Large intestine (tissue), 3 donors: ENCODE measurements around the gene ZNF197. TPM values are rescaled to one million over a fixed set of nuclear protein-coding genes. Genes with fewer than 3 reads are reported as not detected.
A peak's percentile ranks its signal among the peaks of the same experiment; 100 is the strongest.

Experiments used
- DNase-seq, 2 donors: peaks; one replicate each; pipeline versions ENCODE4 v3.0.0 to v3.0.0-alpha.2; 2013
- H3K27ac ChIP-seq: one replicate; pipeline ENCODE4 v1.5.1; 2013; ENCODE audit warnings: low read length
- H3K27me3 ChIP-seq: 2 replicates; pipeline ENCODE4 v1.6.1; 2013; ENCODE audit warnings: low read length; ENCODE audit not compliant: control insufficient read depth, insufficient read depth
- H3K36me3 ChIP-seq: 2 replicates; pipeline ENCODE4 v1.6.1; 2013; ENCODE audit warnings: low read length; ENCODE audit not compliant: control insufficient read depth, insufficient read depth
- H3K4me1 ChIP-seq: one replicate; pipeline ENCODE4 v1.6.1; 2013; ENCODE audit warnings: low read length; ENCODE audit not compliant: control insufficient read depth, insufficient read depth
- H3K4me3 ChIP-seq: one replicate; pipeline ENCODE4 v1.5.1; 2013; ENCODE audit warnings: low read length
- H3K9me3 ChIP-seq: one replicate; pipeline ENCODE4 v1.6.1; 2013; ENCODE audit warnings: mild to moderate bottlenecking, low read depth, low read length, moderate library complexity; ENCODE audit not compliant: control insufficient read depth
- WGBS: methylation state at CpG from one replicate; pipeline ENCODE4 v1.1.5; 2013; ENCODE audit warnings: low lambda C conversion rate; ENCODE audit not compliant: insufficient coverage; 5-methylcytosine and 5-hydroxymethylcytosine counted together
- polyA plus RNA-seq: library from polyadenylated mRNA; unstranded; fragments of 120-200 nt; gene quantifications from one replicate; pipeline ENCODE4 v1.2.1, GENCODE V29; 2013

The ZNF197 gene
- polyA plus RNA-seq, 1 donor = 22.1 TPM

- 0% methylated on average over 2 of the region's 48 CpGs for WGBS
- H3K9me3 ChIP-seq = peaks cover 8% of the 10 kb centered on the region
- H3K27me3 ChIP-seq = peaks cover 2% of the 10 kb centered on the region
- peaks cover 4% of the 10 kb centered on the region for H3K36me3 ChIP-seq
- no peak overlapping the region for H3K27ac ChIP-seq
- peak; percentile 64 to 87 for DNase-seq
- H3K4me1 ChIP-seq = peaks cover 3% of the 10 kb centered on the region
- peak overlapping the region; percentile 54 for H3K4me3 ChIP-seq
Observed at GRCh38 chr3:44685128-44685800, 60.4 kb downstream of the ZNF197 start.

- Histone ChIP-seq H3K9me3 (peaks cover 3% of the 10 kb centered on the region), H3K4me1 (peaks cover 3% of the 10 kb centered on the region), H3K4me3 (no peak overlapping the region), H3K36me3 (peaks cover 4% of the 10 kb centered on the region), H3K27ac (no peak overlapping the region), H3K27me3 (peaks cover 2% of the 10 kb centered on the region)
- WGBS = 60% methylated on average over 1 of the region's 1 CpG
- no peak for DNase-seq
Observed at GRCh38 chr3:44687898-44688297, 63.1 kb downstream of the ZNF197 start.

Other genes starting within 250 kb of the ZNF197 start
- 18.4 TPM for gene ZNF445, start 147.4 kb upstream of the ZNF197 start, polyA plus RNA-seq
- gene ZKSCAN7, start 69.8 kb upstream of the ZNF197 start, polyA plus RNA-seq = 8.4 TPM
- 5.7 TPM for gene ZNF660, start 40.1 kb upstream of the ZNF197 start, polyA plus RNA-seq
- 7.7 TPM for gene ZNF35, start 23.7 kb downstream of the ZNF197 start, polyA plus RNA-seq
- 9.9 TPM for gene ZNF502, start 87.6 kb downstream of the ZNF197 start, polyA plus RNA-seq
- 6.1 TPM for gene ZNF501, start 104.6 kb downstream of the ZNF197 start, polyA plus RNA-seq
- 28.6 TPM for gene KIAA1143, start 136.6 kb downstream of the ZNF197 start, polyA plus RNA-seq
- gene KIF15, start 136.8 kb downstream of the ZNF197 start, polyA plus RNA-seq = 7.6 TPM
- gene TMEM42, start 236.9 kb downstream of the ZNF197 start, polyA plus RNA-seq = 17.1 TPM
- gene TGM4, start 249.6 kb downstream of the ZNF197 start, polyA plus RNA-seq = 0.04 TPM